Stimulated activated CD4-positive, alpha-beta T cell treated with anti-CD3 and anti-CD28 coated beads, Interleukin-4, amount 100 ng/mL, for 4 hours (primary cell): ENCODE measurements around the gene FBLN7.
"Not testable (repeated sequence)": the region's sequence is repeated elsewhere in the genome, so short reads cannot be mapped to it uniquely, and the experiment has no call there.

Experiments
- DNase-seq, 2 experiments: peaks; one replicate each; pipeline ENCODE4 v3.0.0-alpha.2; 2020

The FBLN7 gene

GRCh38 chr2:112187046-112187715 is 49.0 kb downstream of the FBLN7 start:
- DNase-seq: peak; percentile 24 to 30

DNA sequence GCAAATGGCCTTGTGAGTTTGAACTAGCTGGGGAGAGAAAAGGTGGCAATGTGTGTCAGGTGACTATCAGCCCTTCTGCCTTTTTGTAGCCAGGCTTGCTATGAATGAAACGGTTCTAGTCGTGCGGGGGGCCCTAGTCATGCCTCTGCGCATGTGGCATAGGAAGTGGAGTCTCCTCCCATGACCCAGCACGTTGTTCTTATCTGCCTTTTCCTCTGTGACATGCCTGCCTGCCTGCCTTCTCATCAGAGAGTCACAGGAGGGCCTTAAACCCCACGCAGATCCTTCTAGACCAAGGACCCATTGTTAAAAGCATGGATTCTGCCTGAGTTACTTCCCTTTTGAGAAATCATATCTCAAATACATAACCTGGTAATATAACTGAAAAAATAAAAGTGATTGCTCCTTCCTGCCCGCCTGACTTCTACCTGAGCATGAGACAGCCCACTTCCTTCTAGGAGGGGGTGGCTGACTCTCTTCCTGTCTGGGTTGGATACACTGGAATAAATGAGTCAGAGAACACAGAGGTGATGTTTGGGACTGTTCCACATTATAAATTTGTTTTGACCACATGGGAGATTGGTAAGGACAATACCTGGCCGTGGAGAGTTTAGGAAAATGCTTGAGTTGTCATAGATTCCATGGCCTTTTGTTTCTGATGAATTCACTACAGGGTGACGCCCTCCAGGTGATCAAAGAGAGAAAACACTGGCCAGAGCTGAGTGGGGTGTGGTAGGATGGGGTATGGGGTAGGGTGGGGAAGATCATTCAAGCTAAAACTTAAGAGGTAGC is 49.8 kb downstream of the FBLN7 start:
- DNase-seq: peak; percentile 62 to 86

GRCh38 chr2:112189001-112189556 is 50.9 kb downstream of the FBLN7 start:
- DNase-seq: peak; percentile 7 to 17

- no peak for DNase-seq
Measured at GRCh38 chr2:112194028-112194427, 55.8 kb downstream of the FBLN7 start.

DNA sequence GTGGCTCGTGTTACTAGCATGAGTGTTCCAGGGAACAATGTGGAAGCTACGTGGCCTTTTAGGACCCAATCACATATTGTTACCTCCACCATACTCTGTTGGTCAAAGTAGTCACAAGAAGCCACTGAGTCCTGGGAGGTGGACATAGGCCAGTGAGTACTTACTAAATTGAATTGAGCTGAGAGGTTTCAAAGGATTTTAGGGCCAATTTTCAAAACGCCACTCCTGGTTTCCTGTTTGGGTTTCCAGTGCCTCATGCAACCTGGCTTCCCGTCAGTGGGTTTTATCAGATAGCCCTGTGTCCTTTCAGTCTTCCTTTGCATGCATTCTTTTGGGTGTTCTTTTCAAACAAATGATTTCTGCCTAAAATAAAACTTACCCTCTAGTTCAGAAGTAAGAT is 56.3 kb downstream of the FBLN7 start:
- DNase-seq: no peak

DNA sequence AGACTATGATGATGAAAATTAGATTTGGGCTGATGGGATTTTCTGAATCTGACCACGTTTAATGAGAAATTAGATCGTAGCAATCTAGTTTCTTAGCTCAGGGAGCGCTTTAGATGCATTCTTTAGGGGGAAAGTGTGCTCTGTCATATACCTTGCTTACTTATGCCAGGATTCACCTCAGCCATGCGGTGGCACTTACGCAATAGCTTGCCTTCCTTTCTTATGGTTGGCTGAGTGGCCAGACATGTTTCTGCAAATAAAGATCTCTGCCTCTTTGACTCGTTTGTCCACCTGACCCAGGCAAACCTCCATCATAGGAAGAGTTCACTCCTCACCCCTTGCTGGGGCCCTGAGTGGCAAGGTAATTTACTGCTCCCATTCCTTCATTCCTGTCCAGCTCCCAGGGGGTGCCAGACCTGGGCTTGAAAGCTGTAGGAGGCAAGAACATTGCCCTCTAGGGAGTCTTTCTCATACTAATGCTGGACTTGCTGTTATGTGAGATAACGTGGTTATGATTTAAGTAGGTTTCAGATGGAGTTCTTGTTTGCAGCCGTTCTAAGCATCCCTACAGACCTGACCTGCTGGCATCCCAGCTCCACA is 57.1 kb downstream of the FBLN7 start:
- DNase-seq: no peak

GRCh38 chr2:112195950-112196349 is 57.8 kb downstream of the FBLN7 start:
- DNase-seq: no peak

DNA sequence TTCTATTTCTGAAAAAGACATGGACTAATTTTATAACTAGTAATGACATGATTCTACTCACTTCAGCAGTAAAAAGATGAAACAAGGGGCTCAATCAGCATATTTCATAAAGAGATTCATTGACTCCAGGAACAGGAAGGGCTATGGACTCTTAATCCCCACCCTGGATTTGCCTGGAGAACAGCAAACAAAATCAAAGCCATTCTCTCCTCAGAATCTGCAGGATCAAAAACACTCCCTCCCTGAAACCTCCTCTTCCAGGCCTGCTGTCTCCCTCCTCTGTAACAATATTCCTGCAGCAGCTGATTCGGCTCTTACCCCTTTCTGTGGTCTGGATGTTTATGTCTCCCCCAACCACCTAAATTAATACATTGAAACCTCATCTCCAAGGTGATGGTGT is 59.7 kb downstream of the FBLN7 start:
- no peak for DNase-seq

DNA sequence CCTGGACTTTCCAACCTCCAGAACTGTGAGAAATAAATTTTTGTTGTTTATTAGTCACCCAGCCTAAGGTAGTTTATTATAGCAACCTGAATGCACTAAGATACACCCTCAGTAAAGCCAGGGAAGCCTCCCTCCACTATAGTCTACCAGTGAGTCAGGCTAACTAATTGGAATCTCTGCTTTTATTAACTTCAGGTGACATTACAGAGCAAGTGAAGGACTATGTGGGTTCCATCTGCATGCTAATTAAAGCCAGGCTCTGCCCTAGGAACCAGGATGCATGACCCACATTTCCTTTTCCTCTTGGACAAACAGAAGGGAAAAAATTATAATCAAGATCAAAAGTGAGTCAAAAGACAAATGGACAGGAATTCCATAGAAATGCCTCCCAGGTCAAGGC is 60.6 kb downstream of the FBLN7 start:
- no peak for DNase-seq

- no peak for DNase-seq
Measured at GRCh38 chr2:112199188-112199587, 61.0 kb downstream of the FBLN7 start.

GRCh38 chr2:112201696-112202430 is 63.7 kb downstream of the FBLN7 start:
- DNase-seq: no peak

DNA sequence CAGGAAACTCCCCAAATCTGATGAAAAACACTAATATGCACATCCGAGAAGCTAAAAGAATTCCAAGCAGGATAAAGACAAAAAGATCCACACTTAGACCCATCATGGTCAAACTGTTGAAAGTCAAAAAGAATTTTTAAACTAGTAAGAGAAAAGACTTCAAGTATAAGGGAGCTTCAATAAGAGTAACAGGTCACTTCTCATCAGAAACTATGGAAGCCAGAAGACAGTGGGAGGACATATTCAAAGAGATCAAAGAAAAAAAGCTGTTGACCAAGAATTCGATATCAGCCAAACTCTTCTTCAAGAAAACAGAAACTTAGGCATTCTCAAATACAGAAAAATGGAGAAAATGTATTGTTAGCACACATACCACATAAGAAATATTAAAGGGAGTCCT is 66.2 kb downstream of the FBLN7 start:
- DNase-seq: no peak

- DNase-seq: not testable (repeated sequence)
Measured at GRCh38 chr2:112207905-112208304, 69.7 kb downstream of the FBLN7 start.

- DNase-seq: no peak
Measured at GRCh38 chr2:112216167-112216566, 78.0 kb downstream of the FBLN7 start.

DNA sequence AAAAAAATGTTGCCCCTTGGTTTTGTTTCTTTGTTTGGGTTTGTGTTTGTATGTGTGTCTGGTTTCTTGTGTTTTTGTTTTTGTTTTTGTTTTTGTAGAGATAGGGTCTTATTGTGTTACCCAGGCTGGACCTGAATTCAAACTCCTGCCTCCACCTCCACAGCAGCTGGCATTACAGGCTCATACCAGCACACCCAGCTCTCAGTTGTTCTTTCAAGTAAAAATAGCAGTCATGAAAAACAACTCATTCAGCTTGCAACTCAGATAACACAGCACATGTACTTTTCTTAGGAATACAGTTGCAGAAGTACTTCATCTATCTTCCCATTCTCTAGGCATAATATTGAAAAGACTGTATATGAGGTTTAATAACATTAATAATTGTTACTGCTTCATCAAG is 79.7 kb downstream of the FBLN7 start:
- DNase-seq: no peak

DNA sequence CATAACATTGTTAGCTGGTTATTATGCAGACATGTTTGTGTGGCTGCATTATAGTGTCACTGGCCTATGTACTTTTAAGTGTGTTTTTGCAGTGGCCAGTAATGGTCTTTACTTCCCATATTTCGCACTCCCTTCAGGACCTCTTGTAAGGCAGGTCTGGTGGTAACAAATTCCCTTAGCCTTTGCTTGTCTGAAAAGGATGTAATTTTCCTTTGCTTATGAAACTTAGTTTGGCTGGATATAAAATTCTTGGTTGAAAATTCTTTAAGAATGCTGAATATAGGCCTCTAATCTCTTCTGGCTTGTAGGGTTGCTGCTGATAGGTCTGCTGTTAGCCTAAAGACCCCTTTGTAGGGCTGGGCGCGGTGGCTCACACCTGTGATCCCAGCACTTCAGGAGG is 82.0 kb downstream of the FBLN7 start:
- no peak for DNase-seq

DNA sequence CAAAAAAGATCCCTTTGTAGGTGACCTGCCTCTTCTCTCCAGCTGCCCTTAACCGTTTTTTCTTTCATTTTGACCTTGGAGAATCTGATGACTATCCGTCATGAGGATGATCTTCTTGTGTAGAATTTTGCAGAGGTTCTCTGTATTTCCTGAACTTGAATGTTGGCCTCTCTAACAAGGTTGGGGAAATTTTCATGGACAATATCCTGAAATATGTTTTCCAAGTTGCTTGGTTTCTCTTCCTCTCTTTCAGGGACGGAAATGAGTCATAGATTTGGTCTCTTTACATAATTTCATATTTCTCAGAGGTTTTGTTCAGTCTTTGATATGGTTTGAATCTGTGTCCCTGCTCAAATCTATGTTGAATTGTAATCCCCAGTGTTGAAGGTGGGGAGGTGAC is 82.6 kb downstream of the FBLN7 start:
- no peak for DNase-seq

GRCh38 chr2:112229348-112229747 is 91.2 kb downstream of the FBLN7 start:
- DNase-seq: no peak

- no peak for DNase-seq
Measured at GRCh38 chr2:112230371-112230770, 92.2 kb downstream of the FBLN7 start.
